Muscle of arm (tissue), 12 donors: ENCODE measurements around the gene C15orf61. TPM values are rescaled to one million over a fixed set of nuclear protein-coding genes. Genes with fewer than 3 reads are reported as not detected.

ENCODE experiments used
- DNase-seq: peaks from one replicate; pipeline ENCODE4 v3.0.0-alpha.2; 2013
- polyA plus RNA-seq, 12 donors: library from polyadenylated mRNA; unstranded; fragments of 120-200 nt; gene quantifications; one replicate each; pipeline ENCODE4 v1.2.1, GENCODE V29; 2013; ENCODE audit not compliant: insufficient read length in 12 of 12

C15orf61 gene
- polyA plus RNA-seq, 12 donors: 4.0 to 10.0 (median 8.6) TPM; not detected in 1

GRCh38 chr15:67548236-67548852, 27.4 kb downstream of the C15orf61 start:
- peak; percentile 40 for DNase-seq

- peak; percentile 25 for DNase-seq
Measured at GRCh38 chr15:67548862-67549651, 28.1 kb downstream of the C15orf61 start.

DNA sequence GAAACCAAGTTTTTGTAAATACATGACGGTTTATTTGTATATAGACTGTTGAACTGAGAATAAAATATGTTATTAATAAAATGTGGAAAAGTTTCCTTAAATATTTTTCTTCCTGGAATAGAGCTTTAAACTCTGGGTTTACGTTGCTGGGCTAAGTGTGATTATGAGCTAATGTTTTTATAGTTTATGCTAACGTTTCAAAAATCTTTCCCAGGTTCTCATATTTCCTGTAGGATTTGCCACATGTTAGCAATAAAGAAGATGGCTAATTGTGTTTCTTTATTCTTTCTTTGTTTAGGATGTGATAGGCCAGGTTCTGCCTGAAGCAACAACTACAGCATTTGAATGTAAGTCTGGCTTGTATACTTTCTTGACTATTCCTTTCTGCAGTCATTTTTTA, 28.8 kb downstream of the C15orf61 start:
- no peak for DNase-seq

DNA sequence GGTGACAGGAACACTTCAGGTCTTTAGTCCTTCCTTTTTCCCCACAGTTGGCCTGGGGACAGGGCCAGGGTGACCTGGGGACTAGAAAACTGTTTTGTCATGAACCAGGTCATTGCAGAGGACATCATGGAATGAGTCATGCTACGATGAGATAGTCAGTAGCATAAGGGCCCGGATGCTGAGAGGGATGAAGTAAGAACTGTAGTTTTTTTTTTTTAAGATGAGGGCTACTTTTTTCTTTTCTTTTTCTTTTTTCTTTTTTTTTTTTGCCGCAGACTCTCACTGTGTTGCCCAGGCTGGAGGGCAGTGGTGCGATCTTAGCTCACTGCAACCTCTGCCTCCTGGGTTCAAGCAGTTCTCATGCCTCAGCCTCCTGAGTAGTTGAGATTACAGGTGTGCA, 29.6 kb downstream of the C15orf61 start:
- no peak for DNase-seq

- no peak for DNase-seq
Measured at GRCh38 chr15:67551207-67551743, 30.3 kb downstream of the C15orf61 start.

GRCh38 chr15:67554580-67554979, 33.6 kb downstream of the C15orf61 start:
- no peak for DNase-seq

- DNase-seq: no peak
Measured at GRCh38 chr15:67556976-67557570, 36.1 kb downstream of the C15orf61 start.

- no peak for DNase-seq
Measured at GRCh38 chr15:67558502-67558901, 37.6 kb downstream of the C15orf61 start.

DNA sequence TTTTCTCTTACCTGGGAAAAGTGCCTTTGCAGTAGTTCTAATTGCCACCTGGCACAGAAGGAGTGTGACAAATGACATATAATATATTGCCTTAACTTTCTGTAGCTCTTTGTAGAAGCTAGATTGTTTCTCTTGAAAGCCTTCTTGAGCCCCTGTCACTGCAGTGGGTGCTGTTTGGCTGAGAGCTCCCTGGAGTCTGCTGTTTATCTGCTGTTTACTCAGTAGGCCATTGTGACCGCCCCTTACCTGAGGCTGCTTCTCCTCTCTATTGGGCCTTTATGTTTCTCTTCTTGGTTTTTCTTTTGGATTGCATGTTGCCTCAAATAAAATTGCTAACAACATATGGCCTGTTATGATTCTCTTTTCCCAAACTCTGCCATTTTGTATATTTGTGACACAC, 38.2 kb downstream of the C15orf61 start:
- DNase-seq: no peak

DNA sequence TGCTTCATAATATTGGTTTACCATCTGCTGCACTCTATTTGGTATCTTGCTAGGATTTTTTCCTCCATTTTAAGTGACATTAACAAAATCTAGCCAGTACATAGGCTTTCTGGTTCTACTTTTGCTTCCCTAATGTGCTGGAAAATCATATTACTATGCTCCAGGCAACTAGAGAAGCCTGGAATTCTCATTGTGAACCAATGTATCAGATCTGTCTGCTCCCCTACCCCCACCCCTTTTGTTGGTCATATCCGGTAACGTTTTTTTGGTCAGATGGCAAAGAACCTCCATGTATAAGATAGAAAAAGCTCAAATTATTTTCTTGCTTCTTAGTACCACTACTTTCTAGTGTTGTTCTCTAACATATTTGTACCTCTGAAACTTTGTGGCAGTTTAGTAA, 38.6 kb downstream of the C15orf61 start:
- DNase-seq: no peak

DNA sequence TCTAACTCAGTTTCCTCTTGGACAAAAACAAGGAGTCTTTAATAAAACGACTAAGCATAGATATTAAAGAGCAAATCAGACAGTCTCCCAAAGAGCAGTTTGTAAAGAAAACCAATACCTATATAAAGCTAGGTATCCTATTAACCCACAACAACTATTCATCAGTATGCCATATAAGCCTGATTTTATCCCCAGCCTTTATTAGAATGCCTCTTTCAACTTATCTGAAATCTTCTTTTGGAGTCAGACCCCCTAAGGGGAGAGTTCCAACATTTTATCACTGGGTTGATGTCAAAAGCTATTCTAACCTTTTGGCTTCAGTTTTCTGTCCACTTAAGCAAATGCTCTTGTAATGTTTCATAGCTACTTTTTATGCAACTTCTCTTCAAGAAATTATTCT, 39.4 kb downstream of the C15orf61 start:
- no peak for DNase-seq

DNA sequence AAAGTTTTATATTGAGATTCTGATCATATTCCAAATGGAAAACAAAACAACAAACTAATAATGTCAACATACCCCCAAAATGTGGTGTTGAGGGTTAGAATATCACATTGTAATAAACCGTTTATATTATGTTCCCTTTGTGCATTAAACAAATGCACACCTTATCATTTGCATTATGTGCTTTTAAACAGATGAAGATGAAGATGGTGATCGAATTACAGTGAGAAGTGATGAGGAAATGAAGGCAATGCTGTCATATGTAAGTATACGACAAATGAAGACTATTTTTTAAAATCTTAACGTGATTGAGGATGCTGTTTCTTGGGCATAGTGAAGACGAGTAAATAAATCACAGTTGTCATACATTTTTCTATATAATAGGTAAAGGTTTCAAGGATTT, 42.2 kb downstream of the C15orf61 start:
- DNase-seq: no peak

- DNase-seq: no peak
Measured at GRCh38 chr15:67564021-67564967, 43.4 kb downstream of the C15orf61 start.

DNA sequence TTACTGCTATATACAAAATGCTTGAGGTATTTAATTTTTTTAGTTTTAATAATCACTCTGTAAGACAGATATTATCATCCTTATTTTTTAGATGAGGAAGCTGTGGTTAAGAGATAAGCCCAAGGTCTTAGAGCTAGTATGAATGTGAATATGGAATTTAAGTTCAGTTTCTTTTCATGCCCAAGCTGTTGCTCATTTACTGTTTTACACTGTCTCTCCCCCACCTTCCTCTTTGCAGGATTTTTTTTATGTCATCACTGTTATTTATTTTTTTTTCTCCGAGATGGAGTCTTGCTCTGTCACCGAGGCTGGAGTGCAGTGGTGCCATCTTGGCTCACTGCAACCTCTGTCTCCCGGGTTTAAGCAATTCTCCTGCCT, 44.0 kb downstream of the C15orf61 start:
- no peak for DNase-seq

DNA sequence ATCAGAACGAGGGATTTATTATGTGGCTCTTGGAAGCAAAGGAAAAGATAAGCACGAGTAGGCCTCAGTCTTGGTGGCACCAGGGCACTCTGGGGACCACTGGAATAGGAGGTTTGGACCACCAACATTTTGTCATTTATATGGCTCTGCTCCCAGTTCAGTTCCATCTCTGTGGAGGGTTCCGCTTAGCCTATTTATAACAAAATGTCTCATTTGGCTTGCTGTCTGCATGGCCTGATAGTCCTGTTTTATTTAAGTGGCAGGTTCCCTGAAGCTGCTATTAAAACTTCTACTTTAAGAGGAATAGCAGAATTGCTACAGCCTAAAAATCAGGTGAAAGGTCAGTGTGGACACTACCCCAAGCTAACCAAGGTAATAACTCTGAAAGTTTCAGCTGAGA, 48.7 kb downstream of the C15orf61 start:
- no peak for DNase-seq

- DNase-seq: no peak
Measured at GRCh38 chr15:67570875-67571647, 50.1 kb downstream of the C15orf61 start.

GRCh38 chr15:67571648-67572415, 50.9 kb downstream of the C15orf61 start:
- no peak for DNase-seq

- DNase-seq: no peak
Measured at GRCh38 chr15:67573194-67573593, 52.3 kb downstream of the C15orf61 start.

- DNase-seq: no peak
Measured at GRCh38 chr15:67575039-67575502, 54.1 kb downstream of the C15orf61 start.

DNA sequence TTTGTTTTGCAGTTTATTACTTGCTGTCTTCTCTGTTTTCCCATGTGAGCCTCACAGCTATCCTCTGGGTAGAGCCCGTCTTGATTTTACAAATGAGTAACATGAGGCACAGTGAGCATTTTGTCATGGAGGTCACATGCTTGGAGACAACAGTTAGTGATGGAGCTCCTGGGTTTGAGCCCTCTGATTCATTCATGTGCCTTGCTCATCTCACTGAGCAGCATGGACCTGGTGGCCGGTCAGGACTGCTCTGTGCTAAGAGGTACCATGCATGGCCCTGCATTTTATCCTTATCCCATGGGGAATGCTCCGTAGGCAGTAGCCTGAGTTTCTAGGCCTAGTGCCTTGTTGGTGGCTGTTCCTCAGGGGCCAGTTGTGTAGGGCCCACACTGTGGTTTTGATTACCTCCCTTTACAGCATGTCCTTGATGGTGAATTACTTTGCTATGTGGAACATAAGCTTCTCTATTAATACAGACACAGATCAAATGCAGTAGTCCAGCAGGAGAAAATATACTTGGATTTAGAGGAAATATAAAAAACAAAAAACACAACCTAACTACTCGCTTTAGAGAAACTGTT, 57.2 kb downstream of the C15orf61 start:
- no peak for DNase-seq
